ENCODE data around the gene CRADD. TPM values are rescaled to one million over a fixed set of nuclear protein-coding genes. Genes with fewer than 3 reads are reported as not detected.

The CRADD gene
- total RNA-seq, 1 donor from 2014 or later: 10.3 TPM

- no peak for DNase-seq (ENCODE audit: low read depth)
- no peak for TF ChIP-seq CTCF (conservative IDR thresholded peaks at IDR 0.05; ENCODE audit: low read depth, low read length)
- no peak overlapping the region for H3K4me3 ChIP-seq (ENCODE audit: low read depth, low read length)
Measured at GRCh38 chr12:93689076-93689834, 12.1 kb downstream of the CRADD start.

DNA sequence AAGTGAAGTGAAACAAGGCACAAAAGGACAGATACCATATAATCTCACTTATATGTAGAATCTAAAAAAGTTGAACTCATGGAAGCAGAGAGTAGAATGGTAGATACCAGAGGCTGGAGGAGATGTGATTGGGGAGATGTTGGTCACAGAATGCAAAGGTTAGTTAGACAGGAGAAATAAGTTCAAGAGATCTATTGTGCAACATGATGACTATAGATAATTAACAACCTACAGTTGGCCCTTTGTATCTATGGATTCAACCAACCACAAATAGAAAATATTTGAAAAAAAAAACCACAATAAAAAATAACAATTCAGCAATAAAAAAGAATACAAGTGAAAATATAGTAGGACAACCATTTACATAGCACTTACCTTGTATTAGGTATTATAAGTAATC is 19.3 kb downstream of the CRADD start:
- no peak overlapping the region for H3K4me3 ChIP-seq (ENCODE audit: low read depth, low read length)
- TF ChIP-seq CTCF (conservative IDR thresholded peaks at IDR 0.05; ENCODE audit: low read depth, low read length): no peak

GRCh38 chr12:93698307-93699092 is 21.3 kb downstream of the CRADD start:
- no peak overlapping the region for H3K4me3 ChIP-seq (ENCODE audit: low read depth, low read length)
- TF ChIP-seq CTCF (conservative IDR thresholded peaks at IDR 0.05; ENCODE audit: low read depth, low read length): no peak
- DNase-seq (ENCODE audit: low read depth): no peak

More for the DNA sequence above, 19.3 kb downstream of the CRADD start:
- no peak for DNase-seq (ENCODE audit: low read depth)

DNA sequence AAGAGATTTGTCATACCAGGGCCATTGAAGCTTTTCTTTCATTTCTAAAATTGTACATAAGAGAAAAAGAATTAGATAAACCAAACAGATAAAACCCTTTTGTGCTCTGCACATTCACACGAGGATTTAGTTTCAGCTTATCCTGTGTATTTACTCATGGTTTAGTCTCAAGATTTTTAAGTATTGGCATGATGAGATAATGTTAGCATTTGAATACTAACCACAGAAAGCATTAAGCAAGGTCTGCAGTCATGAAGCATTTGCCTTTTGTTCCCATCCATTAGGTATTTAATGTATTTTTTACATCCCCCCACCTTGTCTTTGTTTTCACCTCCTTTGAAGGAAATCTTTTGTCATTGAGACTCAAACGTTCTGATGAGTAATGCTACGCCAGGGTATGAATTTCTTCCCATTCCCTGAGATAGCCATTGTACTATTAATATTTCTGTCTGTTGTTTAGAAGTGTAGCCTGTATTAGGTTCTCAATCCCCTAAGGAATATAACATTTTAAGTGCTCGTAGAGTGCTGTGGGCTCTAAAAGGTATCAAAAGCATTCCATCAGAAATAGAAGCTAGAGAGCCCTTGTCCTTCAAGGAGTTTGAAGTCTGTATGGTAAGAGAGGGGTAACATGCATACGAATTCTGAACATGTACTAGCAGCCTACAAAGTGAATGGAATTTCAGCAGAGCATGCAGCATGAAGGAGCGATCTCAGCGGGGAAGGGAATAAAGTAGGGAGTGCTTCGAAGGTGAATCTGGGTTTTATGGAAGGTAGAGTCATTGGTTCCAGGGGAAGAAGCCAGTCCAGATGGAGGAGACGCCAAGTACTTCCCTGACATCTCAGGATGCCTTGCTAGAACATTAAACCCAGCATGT is 22.3 kb downstream of the CRADD start:
- no peak for TF ChIP-seq CTCF (conservative IDR thresholded peaks at IDR 0.05; ENCODE audit: low read depth, low read length)
- DNase-seq (ENCODE audit: low read depth): no peak
- no peak overlapping the region for H3K4me3 ChIP-seq (ENCODE audit: low read depth, low read length)

DNA sequence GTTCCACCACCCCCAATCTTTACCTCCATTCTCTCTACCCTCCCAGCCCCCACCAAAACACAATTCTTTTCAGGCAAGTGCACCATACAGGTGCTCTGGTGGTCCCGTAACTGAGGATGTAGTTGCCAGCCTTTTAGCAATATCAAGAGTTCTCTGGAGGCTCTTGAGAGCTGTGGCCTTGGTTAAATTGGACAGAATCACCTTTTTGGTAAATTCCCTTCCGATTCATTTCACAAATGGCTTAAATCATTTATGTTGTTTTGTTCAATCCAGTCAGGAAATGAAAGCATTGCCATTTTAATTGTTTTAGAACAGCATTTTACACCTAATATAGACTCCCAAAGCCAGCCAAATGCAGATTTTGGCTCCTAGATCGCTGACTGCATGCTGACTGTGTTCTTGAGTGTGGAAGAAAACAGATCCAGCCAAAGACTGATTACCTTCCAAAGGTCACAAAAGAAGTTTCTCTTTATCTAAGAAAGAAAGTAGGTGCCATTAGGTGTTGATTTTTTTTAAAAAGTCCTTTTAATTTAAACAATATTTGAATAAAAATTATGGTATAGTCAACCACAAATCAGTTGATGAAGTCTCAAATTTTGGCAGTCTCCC is 25.6 kb downstream of the CRADD start:
- no peak for TF ChIP-seq CTCF (conservative IDR thresholded peaks at IDR 0.05; ENCODE audit: low read depth, low read length)
- DNase-seq (ENCODE audit: low read depth): no peak
- no peak overlapping the region for H3K4me3 ChIP-seq (ENCODE audit: low read depth, low read length)

- TF ChIP-seq CTCF (conservative IDR thresholded peaks at IDR 0.05; ENCODE audit: low read depth, low read length): no peak
- H3K4me3 ChIP-seq (ENCODE audit: low read depth, low read length): no peak overlapping the region
- DNase-seq (ENCODE audit: low read depth): no peak
Measured at GRCh38 chr12:93704122-93704521, 26.9 kb downstream of the CRADD start.

All from epithelial cell of proximal tubule (primary cell).